Ascending aorta (tissue), 2 donors: ENCODE data around the gene DNAI4. TPM values are rescaled to one million over a fixed set of nuclear protein-coding genes. Genes with fewer than 3 reads are reported as not detected.

Experiments
- DNase-seq, 2 donors: peaks; one replicate each; pipeline ENCODE4 v3.0.0-alpha.2; 2019; ENCODE audit warnings: low spot score in 2 of 2
- H3K27ac ChIP-seq, 2 donors: fragments of 200-600 bp; sonication (generic); one replicate each; pipeline ENCODE4 v1.5.1; 2016 to 2017; ENCODE audit warnings: mild to moderate bottlenecking in 1 of 2
- H3K27me3 ChIP-seq: fragments of 200-600 bp; sonication (generic); one replicate; pipeline ENCODE4 v1.5.1; 2017
- H3K36me3 ChIP-seq, 2 donors: fragments of 200-600 bp; sonication (generic); one replicate each; pipeline ENCODE4 v1.5.1; 2016
- H3K4me1 ChIP-seq, 2 donors: fragments of 200-600 bp; sonication (generic); one replicate each; pipeline ENCODE4 v1.5.1; 2016 to 2017; ENCODE audit warnings: mild to moderate bottlenecking in 1 of 2
- H3K4me3 ChIP-seq, 2 donors: fragments of 200-600 bp; sonication (generic); one replicate each; pipeline ENCODE4 v1.5.1; 2016 to 2017; ENCODE audit warnings: mild to moderate bottlenecking in 1 of 2
- H3K9me3 ChIP-seq, 2 donors: fragments of 200-600 bp; sonication (generic); one replicate each; pipeline ENCODE4 v1.5.1; 2016
- CTCF ChIP-seq, 3 experiments: fragments of 200-600 bp in 2 of 3; fragments of 450-650 bp in 1 of 3; sonication (generic) in 2 of 3; IDR thresholded peaks; one replicate each; pipeline ENCODE4 v1.5.1; 2016 to 2019; ENCODE audit warnings: antibody characterized with exemption in 3 of 3, mild to moderate bottlenecking in 1 of 3, moderate library complexity in 1 of 3
- intact Hi-C: fragments of 100-400 bp; cut with DNase I; formaldehyde crosslinking; loops from one replicate; pipeline ENCODE4 v1.15.1; 2023
- total RNA-seq: library from RNA; depleted of rRNA; stranded (reverse); fragments of >200 nt; gene quantifications from one replicate; pipeline ENCODE4 v1.1.0, GENCODE V29; 2016

Gene DNAI4
- total RNA-seq, 1 donor from 2014 or later, result not detected

DNA sequence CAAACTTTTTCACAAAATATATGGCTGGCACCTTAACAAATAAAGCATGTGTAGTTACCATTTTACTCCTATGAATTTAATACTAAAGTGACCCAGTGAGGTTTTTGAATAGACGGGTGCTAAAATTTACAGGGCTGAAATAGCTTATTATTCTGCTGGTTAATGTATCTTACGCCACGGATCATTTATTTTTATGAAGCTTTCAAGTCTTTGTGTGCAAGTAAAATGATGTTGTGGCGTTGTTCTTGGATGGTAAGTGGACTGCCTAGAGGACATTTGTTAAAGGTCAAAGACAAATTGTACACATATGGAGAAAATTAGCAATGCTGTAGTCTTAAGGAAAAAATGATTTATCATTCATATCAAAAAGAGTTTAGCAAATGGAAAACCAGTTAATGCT lies 146.4 kb downstream of the DNAI4 start:
- no peak for TF ChIP-seq CTCF (IDR thresholded peaks at IDR 0.05)
- Histone ChIP-seq H3K4me3 (no peak overlapping the region), H3K27me3 (no peaks in the 10 kb centered on the region), H3K9me3 (no peaks in the 10 kb centered on the region), H3K4me1 (no peaks in the 10 kb centered on the region), H3K36me3 (no peaks in the 10 kb centered on the region), H3K27ac (no peak overlapping the region)
- no peak for DNase-seq
- intact Hi-C loops, result no loop called here

DNA sequence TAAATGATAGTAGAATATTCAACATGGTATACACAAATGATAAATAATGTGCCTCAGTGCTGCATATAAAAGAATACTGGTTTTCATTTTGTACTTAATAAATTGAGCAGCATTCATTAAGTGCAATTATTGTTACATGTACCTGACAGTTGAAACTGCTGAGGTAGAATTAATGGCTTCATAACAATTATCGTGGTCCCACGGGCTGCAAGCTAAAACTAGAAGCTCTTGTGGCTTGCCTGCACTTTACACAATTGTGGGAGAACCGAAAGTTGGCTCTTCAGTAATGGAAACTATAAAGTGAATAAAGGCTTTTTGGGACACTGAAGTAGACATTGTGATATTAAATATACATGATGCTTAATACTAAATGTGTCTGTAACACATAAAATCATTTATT lies 146.8 kb downstream of the DNAI4 start:
- Histone ChIP-seq H3K4me3 (no peak overlapping the region), H3K27me3 (no peaks in the 10 kb centered on the region), H3K27ac (no peak overlapping the region), H3K36me3 (no peaks in the 10 kb centered on the region), H3K9me3 (no peaks in the 10 kb centered on the region), H3K4me1 (no peaks in the 10 kb centered on the region)
- intact Hi-C loops, result no loop called here
- no peak for TF ChIP-seq CTCF (IDR thresholded peaks at IDR 0.05)
- DNase-seq, result no peak

- Histone ChIP-seq H3K4me3 (no peak overlapping the region), H3K9me3 (no peaks in the 10 kb centered on the region), H3K4me1 (no peaks in the 10 kb centered on the region), H3K27ac (no peak overlapping the region), H3K36me3 (no peaks in the 10 kb centered on the region), H3K27me3 (no peaks in the 10 kb centered on the region)
- intact Hi-C loops, result no loop called here
- DNase-seq, result no peak
- no peak for TF ChIP-seq CTCF (IDR thresholded peaks at IDR 0.05)
Observed at GRCh38 chr1:66775646-66776045, 149.0 kb downstream of the DNAI4 start.

GRCh38 chr1:66774438-66774837 lies 150.2 kb downstream of the DNAI4 start:
- no peak for DNase-seq
- no peak for TF ChIP-seq CTCF (IDR thresholded peaks at IDR 0.05)
- no peak overlapping the region for H3K27ac ChIP-seq
- H3K27me3 ChIP-seq, result no peaks in the 10 kb centered on the region
- H3K4me3 ChIP-seq, result no peak overlapping the region
- intact Hi-C loops, result no loop called here
- no peaks in the 10 kb centered on the region for H3K4me1 ChIP-seq
- no peaks in the 10 kb centered on the region for H3K36me3 ChIP-seq
- no peaks in the 10 kb centered on the region for H3K9me3 ChIP-seq

DNA sequence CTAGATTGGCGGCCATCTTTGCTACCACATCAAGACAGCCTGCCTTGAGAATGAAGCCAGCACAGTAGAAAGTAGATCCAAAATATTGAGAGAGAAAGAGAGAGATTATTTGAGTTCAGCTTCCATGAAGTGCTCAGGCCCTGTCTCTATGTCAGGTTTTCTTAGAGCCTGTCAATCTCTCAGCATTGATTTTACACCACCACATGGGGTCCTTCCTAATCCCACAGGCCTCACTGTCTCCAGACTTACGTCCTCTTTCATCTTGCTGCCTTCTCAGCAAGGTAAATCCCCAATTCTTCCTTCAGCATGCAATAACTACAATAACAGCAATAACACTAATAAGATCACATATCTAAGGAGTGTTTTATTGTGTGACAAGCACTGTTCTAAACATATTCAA lies 151.4 kb downstream of the DNAI4 start:
- H3K4me3 ChIP-seq, result no peak overlapping the region
- TF ChIP-seq CTCF (IDR thresholded peaks at IDR 0.05), result no peak
- intact Hi-C loops, result no loop called here

DNA sequence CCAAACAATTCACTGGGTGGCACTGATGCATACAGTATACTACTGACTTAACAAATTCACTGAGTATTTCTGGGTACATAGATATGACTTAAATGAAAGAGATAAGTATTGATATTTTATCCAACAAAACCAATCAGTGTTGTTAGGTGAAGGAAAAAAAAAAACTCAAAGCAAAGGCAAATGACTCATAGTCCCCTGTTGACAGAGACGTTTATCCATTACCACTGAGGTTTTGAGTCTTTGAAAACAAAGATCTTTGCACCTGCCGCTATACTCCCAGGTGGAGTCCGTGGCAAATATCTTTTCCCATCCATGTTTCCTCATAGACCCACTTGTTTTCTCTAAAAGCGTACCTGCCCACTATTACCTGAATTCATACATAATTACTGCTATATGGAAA lies 154.0 kb downstream of the DNAI4 start:
- no peaks in the 10 kb centered on the region for H3K36me3 ChIP-seq
- DNase-seq, result no peak
- H3K9me3 ChIP-seq, result no peaks in the 10 kb centered on the region
- H3K27ac ChIP-seq, result no peak overlapping the region
- TF ChIP-seq CTCF (IDR thresholded peaks at IDR 0.05), result no peak
- intact Hi-C loops, result no loop called here
- no peaks in the 10 kb centered on the region for H3K4me1 ChIP-seq
- H3K27me3 ChIP-seq, result no peaks in the 10 kb centered on the region
- H3K4me3 ChIP-seq, result no peak overlapping the region

More for the DNA sequence above, 151.4 kb downstream of the DNAI4 start:
- Histone ChIP-seq H3K9me3 (no peaks in the 10 kb centered on the region), H3K27me3 (no peaks in the 10 kb centered on the region), H3K4me1 (no peaks in the 10 kb centered on the region), H3K36me3 (no peaks in the 10 kb centered on the region), H3K27ac (no peak overlapping the region)
- no peak for DNase-seq
